ENCODE measurements around the gene FAM236D.
"Not testable (repeated sequence)": the region's sequence is repeated elsewhere in the genome, so short reads cannot be mapped to it uniquely, and the experiment has no call there.

FAM236D gene

GRCh38 chrX:72808110-72808509, at the start of gene FAM236D:
TSS of gene FAM236D (minus strand) at chrX:72808210. CDS start at chrX:72808110, 100 bp downstream.
- not testable (repeated sequence) for DNase-seq

DNA sequence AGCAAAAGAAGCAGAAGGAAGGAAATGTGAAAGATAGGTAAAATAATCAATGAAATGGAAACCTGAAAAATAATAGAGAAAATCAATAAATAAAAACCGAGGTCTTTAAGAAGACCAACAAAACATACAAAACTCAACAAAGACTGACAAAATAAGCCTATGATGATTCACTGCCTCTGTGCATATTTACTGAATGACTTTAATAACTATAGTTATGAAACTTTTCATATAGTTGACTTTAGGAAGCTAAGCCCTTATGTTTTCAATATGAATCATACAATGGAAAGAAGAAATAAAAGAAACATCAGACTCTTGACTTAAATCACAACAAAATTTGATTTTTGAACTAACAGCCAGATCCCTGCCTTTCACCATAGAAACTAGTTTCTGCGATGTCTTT, 29.5 kb upstream of the FAM236D start:
- not testable (repeated sequence) for DNase-seq

DNA sequence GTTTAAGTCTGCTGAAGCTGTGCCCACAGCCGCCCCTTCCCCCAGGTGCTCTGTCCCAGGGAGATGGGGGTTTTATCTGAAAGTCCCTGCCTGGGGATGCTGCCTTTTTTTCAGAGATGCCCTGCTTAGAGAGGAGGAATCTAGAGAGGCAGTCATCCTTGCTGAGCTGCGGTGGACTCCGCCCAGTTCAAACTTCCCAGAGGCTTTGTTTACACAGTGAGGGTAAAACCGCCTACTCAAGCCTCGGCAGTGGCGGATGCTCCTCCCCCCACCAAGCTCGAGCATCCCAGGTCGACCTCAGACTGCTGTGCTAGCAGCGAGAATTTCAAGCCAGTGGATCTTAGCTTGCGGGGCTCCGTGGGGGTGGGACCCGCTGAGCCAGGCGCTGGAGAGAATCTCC, 22.7 kb upstream of the FAM236D start:
- not testable (repeated sequence) for DNase-seq

DNA sequence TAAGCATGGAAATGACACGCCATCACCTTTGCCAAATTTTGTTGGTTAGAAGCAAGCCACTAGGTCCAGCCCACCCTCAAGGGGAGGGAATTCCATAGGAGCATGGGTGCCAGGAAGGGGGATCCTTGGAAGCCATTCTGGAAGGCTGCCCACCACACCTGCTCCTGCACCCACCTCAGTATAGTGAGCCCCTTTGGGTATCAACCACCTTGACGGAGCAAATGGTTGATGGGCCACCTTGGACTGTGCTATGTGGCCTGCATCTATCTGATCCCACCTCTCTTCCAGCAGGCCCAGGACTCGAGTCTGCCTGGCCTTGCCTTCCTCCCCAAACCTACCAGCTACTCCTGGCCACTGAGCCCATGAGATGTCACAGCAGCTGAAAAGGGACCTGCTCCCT, 17.6 kb downstream of the FAM236D start:
- DNase-seq: not testable (repeated sequence)

- not testable (repeated sequence) for DNase-seq
Measured at GRCh38 chrX:72788142-72788541, 19.9 kb downstream of the FAM236D start.

DNA sequence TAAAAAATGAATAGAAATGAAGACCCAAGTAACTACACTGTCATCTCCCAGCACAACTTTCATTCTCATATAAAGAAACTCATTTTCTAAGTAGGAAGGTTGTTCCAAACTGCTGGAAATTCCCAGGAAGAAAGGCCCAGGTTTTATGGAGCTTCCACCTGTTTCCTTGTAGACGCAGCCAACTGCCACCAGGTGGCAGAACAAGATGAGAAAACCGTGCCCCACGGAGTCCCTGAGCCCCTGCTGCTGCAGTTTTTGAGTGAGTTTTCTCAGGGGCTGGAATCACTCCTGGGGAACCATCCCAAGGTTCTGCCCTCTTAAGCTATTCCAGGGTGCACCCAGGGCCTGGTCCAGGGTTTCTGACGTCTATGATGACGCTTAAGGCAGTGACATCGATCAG, 24.0 kb downstream of the FAM236D start:
- not testable (repeated sequence) for DNase-seq

- DNase-seq: not testable (repeated sequence)
Measured at GRCh38 chrX:72783365-72783936, 24.6 kb downstream of the FAM236D start.

DNA sequence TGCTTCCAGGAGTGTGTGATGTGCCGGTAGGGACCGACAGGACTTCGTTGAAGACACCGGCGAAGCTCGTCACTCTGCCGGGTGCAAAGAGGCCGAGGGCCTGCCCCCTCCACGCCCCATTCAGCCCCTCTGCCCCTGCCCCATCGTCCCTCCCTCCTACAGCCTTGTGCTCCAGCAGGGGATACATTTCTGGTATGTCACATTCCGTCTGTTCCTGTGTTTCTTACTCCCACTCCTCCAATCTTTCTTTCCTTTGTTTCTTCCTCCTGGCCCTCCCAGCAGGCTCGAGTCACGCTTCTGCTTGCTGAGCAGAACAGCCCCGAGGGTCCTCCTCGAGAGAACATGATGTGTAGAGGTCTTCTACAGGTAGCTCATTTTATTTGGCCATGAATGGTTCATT, 25.4 kb downstream of the FAM236D start, which contains the start of gene FAM236B:
TSS of gene FAM236B (minus strand) at position 101 of the 400 bp plus-strand sequence. CDS start at position 1, 100 bp downstream.
- not testable (repeated sequence) for DNase-seq

GRCh38 chrX:72778146-72778545, 29.9 kb downstream of the FAM236D start:
- not testable (repeated sequence) for DNase-seq

DNA sequence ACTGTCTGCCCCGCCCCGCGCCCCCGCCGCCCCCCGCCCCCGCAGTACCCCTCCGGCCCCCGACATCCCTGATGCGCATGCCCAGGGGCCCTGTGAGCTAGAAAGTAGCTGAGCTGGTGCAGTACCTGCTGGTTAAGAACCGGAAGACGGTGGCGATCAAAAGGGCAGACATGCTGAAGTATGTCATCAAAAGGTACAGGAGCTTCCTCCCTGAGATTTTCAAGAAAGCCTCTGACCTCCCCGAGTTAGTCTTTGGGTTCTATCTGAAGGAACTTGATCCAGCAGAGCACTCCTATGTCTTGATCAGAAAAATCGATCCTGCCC, 30.6 kb downstream of the FAM236D start:
- not testable (repeated sequence) for DNase-seq

DNA sequence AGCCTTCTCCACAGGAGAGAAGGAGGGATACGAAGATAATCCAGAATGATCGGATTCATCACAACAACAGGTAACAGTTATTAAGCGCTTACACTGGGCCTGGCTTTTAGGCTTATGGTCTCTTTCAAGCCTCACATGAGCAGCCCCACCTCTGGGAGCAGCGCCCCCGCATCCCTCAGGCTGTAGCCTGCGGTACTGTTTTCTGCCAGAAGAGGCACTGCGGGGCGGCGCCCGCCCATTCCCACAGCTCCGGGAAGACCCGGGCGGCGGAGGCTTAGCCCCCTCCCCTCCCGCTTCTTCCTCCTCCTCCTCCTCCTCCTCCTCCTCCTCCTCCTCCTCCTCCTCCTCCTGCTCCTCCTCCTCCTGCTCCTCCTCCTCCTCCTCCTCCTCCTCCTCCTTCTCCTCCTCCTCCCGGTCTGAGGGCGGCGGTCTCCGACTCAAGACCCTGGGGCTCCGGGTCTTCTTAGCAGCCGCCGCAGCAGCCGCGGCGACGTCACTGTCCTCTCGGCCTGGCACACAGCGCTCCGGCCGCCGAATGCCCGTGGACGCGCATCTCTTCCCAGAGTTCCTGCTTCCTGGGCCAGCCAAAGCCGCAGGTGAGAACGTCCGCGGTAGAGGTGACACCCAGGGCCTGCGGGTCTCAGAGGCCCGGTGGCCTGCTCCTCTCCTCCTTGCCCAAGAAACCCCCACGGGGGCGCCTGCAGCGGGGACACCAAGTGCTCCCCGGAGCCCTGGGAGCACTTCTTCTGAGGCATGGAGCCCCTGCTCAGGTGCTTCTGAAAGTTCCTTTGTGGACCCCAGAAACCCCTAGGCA, 31.1 kb downstream of the FAM236D start, which contains the start of gene DMRTC1B:
TSS of gene DMRTC1B (plus strand) at position 238 of the 814 bp plus-strand sequence. CDS start 68,246 bp downstream, outside the sequence.
- not testable (repeated sequence) for DNase-seq

DNA sequence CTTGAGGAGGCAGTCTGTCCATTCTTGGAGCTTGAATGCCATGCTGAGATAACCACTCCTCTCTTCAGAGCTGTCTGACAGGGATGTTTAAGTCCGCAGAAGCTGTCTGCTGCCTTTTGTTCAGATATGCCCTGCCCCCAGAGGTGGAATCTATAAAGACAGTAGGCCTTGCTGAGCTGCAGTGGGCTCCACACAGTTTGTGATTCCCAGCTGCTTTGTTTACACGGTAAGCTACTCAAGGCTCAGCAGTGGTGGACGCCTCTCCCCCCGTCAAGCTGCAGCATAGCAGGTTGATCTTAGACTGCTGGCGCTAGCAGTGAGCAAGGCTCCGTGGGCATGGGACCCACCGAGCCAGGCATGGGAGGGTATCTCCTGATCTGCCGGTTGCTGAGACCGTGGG, 47.6 kb downstream of the FAM236D start:
- DNase-seq: not testable (repeated sequence)

All from NCI-H1694 (cell line).